ENCODE data around the gene RPL35A.

DNA sequence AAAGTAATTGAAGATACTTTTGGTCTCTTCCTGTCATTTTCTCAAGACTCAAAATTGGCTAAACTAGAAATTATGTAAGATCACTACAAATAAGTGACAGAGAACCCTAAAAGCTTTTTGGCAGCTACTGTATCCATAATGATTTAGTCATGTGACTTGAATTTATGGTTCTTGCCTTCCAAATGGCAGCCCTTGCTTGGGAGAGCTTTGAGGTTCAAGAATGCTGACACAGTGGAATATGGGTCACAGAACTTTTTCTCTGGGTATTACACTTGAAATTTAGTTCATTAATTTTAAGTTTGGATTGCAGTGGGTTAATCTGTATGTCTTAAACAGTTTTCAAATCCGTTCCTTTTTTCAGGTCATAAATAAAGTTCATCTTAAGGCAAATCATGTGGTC lies 24.0 kb downstream of the RPL35A start:
- TF ChIP-seq, protein P1, sequence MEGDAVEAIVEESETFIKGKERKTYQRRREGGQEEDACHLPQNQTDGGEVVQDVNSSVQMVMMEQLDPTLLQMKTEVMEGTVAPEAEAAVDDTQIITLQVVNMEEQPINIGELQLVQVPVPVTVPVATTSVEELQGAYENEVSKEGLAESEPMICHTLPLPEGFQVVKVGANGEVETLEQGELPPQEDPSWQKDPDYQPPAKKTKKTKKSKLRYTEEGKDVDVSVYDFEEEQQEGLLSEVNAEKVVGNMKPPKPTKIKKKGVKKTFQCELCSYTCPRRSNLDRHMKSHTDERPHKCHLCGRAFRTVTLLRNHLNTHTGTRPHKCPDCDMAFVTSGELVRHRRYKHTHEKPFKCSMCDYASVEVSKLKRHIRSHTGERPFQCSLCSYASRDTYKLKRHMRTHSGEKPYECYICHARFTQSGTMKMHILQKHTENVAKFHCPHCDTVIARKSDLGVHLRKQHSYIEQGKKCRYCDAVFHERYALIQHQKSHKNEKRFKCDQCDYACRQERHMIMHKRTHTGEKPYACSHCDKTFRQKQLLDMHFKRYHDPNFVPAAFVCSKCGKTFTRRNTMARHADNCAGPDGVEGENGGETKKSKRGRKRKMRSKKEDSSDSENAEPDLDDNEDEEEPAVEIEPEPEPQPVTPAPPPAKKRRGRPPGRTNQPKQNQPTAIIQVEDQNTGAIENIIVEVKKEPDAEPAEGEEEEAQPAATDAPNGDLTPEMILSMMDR (IDR thresholded peaks at IDR 0.05; ENCODE audit: low read depth, low read length, poor library complexity, severe bottlenecking) = no peak
- no peak for TF ChIP-seq EZH2phosphoT487 (IDR thresholded peaks at IDR 0.05; ENCODE audit: borderline replicate concordance, low read length)

All from DOHH2 (cell line).